ENCODE data around the gene YPEL3. TPM values are rescaled to one million over a fixed set of nuclear protein-coding genes. Genes with fewer than 3 reads are reported as not detected.

The YPEL3 gene
- total RNA-seq, 1 donor from 2014 or later: 93.6 TPM

DNA sequence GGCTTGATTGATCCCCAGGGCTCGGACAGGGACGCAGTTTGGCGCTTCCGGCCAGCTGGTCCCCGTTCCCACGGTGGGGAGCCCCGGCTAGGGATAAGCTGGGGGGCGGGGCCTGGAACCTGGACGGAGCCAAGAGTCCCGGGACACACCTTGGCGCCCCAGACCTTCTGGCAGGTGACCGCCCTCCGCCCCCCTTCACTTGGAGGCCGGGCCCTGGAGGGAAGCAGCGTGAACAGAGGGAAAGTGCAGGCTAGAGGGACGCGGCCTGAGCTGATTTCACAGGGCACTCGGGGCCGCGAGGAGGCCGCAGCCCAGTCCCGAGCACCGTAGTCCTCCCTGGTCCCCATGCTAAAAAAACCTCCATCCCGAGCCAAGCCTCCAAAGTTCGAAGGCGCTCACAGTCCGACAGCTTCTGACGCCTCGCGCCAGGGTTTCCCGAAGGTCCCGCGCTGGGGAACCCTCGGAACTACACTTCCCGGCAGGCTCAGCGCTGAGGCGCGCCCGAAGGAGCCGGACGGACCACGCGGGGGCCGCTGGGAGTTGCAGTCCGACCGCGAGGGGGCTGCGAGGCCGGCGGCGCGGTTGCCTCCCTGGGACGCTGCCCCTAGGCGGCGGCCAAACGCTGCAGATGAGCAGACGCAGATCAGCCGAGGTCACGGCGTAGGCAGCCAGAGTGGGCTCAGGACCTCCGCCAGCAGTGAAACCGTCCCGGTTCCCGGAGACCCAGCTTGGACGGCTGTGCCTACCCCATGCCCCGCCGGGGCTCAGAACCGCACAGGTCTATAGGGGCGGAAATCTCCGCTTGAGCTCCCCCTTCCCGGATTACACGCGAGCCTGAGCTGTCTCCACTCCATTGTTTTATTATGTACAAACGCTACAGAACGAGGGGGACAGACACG, 4.3 kb downstream of the YPEL3 start, which contains the start of gene TBX6:
TBX6 (minus strand) TSS at position 451 of the 899 bp plus-strand sequence. CDS start 731 bp downstream, outside the sequence.
- intact Hi-C loops (cut with DNase I): no loop called here
- Histone ChIP-seq H3K27me3 (no peaks in the 10 kb centered on the region), H3K4me1 (peaks cover 48% of the 10 kb centered on the region), H3K36me3 (peaks cover 18% of the 10 kb centered on the region), H3K4me3 (peak within 1 kb of the TSS; percentile 62), H3K27ac (peak within 1 kb of the TSS; percentile 79), H3K9me3 (no peaks in the 10 kb centered on the region)
- TF ChIP-seq, protein P1, sequence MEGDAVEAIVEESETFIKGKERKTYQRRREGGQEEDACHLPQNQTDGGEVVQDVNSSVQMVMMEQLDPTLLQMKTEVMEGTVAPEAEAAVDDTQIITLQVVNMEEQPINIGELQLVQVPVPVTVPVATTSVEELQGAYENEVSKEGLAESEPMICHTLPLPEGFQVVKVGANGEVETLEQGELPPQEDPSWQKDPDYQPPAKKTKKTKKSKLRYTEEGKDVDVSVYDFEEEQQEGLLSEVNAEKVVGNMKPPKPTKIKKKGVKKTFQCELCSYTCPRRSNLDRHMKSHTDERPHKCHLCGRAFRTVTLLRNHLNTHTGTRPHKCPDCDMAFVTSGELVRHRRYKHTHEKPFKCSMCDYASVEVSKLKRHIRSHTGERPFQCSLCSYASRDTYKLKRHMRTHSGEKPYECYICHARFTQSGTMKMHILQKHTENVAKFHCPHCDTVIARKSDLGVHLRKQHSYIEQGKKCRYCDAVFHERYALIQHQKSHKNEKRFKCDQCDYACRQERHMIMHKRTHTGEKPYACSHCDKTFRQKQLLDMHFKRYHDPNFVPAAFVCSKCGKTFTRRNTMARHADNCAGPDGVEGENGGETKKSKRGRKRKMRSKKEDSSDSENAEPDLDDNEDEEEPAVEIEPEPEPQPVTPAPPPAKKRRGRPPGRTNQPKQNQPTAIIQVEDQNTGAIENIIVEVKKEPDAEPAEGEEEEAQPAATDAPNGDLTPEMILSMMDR (IDR thresholded peaks at IDR 0.05): peak; percentile 78
- DNase-seq: peak; percentile 98
- ATAC-seq: peak; percentile 91

DNA sequence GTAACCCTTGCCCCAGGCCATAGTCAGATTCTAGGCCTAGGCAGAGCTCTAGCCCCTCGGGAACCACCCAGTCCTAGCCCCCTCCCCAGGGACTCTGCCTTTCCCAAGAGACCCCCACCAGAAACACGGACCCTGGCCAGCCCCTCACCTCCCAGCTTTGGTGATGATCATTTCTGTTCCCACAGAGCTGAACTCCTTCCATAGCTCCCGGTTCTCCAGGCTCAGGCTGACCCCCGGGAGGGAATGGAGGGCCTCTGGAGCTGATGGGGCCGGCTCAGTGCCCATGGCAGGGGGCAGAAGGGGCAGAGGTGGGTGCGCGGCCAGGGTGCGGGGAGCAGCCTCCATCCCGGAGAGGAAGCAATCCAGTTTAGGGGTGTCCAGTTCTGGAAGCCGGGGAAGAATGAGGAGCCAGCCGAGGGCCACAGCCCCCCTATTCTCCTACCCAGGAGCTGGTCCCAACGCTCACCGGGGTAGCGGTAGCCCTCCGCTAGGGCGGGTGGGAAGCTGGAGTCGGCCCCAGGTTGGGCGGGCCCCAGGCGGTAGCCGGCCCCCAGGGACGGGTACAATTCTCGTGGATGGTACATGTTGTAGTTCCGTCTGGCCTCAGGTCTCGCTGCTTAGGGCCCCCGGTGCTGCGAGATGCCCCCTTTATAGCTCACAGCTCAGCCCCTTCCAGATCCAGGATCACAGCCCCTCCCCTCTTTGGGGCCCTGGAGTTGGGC, 5.2 kb downstream of the YPEL3 start:
- H3K4me3 ChIP-seq: peak overlapping the region; percentile 62
- intact Hi-C loops (cut with DNase I): no loop called here

DNA sequence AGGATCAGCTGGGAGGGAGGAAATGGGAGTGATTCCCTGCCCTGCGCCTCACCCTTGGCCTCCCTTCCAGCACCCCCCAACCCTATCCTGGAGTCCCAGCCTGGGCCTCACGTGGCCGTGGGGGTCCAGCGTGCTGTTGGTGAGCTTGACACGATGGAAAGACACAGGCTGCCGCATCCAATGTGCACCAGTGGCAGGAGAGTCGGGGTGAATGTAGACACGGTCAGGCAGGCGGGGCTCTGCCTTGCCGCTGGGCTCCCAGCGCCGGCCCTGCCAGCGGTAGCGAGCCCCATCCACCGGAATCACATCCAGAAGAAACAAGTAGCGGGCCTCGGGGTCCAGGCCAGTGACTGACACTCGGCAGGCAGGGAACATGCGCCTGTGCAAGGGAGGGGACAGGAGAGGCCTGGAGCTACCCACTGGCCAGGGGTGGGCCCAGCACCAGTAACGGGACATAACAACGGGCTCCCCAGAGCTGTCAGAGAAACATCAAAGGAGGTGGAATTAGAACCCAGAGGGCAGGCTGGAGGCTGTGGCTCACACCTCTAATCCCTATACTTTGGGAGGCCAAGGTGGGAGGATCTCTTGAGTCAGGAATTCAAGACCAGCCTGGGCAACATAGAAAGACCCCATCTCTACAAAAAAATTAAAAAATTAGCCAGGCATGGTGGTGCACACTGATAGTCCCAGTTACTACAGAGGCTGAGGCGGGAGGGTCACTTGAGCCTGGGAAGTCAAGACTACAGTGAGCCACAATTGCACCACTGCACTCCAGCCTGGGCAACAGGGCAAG, 7.0 kb downstream of the YPEL3 start:
- Histone ChIP-seq H3K4me1 (peaks cover 32% of the 10 kb centered on the region), H3K27ac (no peak overlapping the region), H3K9me3 (no peaks in the 10 kb centered on the region), H3K36me3 (peaks cover 27% of the 10 kb centered on the region), H3K27me3 (no peaks in the 10 kb centered on the region), H3K4me3 (no peak overlapping the region)
- intact Hi-C loops (cut with DNase I): no loop called here
- DNase-seq (no peak), ATAC-seq (no peak)
- TF ChIP-seq, protein P1 (IDR thresholded peaks at IDR 0.05): no peak

More for the DNA sequence above, 5.2 kb downstream of the YPEL3 start:
- peaks cover 45% of the 10 kb centered on the region for H3K4me1 ChIP-seq
- DNase-seq (no peak), ATAC-seq (no peak)
- H3K36me3 ChIP-seq: peaks cover 18% of the 10 kb centered on the region
- peak overlapping the region; percentile 79 for H3K27ac ChIP-seq
- no peaks in the 10 kb centered on the region for H3K27me3 ChIP-seq
- no peaks in the 10 kb centered on the region for H3K9me3 ChIP-seq
- TF ChIP-seq, protein P1 (IDR thresholded peaks at IDR 0.05): no peak

DNA sequence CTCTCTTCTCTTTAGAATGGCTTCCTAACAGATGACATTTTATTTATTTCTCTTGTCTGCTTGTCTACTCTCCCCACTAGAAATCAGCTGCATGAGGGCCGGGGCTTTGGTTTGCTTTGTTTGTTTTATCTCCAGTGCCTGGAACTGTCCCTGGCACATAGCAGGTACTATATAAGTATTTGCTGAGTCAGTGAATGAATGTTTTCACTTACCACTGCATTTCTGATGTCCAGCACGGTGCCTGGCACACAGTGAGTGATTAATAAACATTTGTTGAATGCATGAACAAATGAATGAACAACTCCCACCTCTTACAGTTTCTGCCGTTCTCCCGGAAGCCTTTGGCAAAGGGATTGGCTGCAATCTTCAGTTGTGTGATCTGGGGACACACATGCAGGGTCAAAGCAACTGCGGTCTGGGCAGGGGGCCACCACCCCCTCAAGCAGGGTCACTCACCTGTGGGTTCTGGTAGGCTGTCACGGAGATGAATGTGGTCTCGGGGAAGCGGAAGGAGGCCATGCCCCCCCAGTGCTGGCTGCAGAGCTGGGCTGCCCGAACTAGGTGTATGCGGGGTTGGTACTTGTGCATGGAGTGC, 7.7 kb downstream of the YPEL3 start:
- intact Hi-C loops (cut with DNase I): no loop called here
- DNase-seq: no peak
- no peaks in the 10 kb centered on the region for H3K9me3 ChIP-seq

More for the DNA sequence above, 7.7 kb downstream of the YPEL3 start:
- no peaks in the 10 kb centered on the region for H3K27me3 ChIP-seq
- no peak overlapping the region for H3K27ac ChIP-seq
- peaks cover 25% of the 10 kb centered on the region for H3K4me1 ChIP-seq
- peaks cover 28% of the 10 kb centered on the region for H3K36me3 ChIP-seq
- H3K4me3 ChIP-seq: no peak overlapping the region
- no peak for ATAC-seq
- TF ChIP-seq, protein P1 (IDR thresholded peaks at IDR 0.05): no peak

Measured in upper lobe of right lung (tissue), 1 donor.